ENCODE data around the gene TRRAP. TPM values are rescaled to one million over a fixed set of nuclear protein-coding genes. Genes with fewer than 3 reads are reported as not detected.

TRRAP gene
- total RNA-seq, 3 donors from 2014 or later = 24.6 to 39.0 (median 38.9) TPM

GRCh38 chr7:99021941-99022560 is 143.7 kb downstream of the TRRAP start:
- H3K27me3 ChIP-seq = no peaks in the 10 kb centered on the region
- peak in 1 of 2 donors; percentile 12 for DNase-seq (ENCODE audit: low spot score in 2 of 2)
- no peaks in the 10 kb centered on the region for H3K4me1 ChIP-seq
- peak overlapping the region; percentile 26 to 50 for H3K27ac ChIP-seq
- H3K9me3 ChIP-seq = no peaks in the 10 kb centered on the region
- intact Hi-C loops (cut with DNase I; ENCODE audit: low total_unique reads) = no loop called here
- H3K4me3 ChIP-seq = no peak overlapping the region
- TF ChIP-seq POLR2A (IDR thresholded peaks at IDR 0.05) (no peak), POLR2AphosphoS5 (IDR thresholded peaks at IDR 0.05) (no peak)
- TF ChIP-seq, protein P1, sequence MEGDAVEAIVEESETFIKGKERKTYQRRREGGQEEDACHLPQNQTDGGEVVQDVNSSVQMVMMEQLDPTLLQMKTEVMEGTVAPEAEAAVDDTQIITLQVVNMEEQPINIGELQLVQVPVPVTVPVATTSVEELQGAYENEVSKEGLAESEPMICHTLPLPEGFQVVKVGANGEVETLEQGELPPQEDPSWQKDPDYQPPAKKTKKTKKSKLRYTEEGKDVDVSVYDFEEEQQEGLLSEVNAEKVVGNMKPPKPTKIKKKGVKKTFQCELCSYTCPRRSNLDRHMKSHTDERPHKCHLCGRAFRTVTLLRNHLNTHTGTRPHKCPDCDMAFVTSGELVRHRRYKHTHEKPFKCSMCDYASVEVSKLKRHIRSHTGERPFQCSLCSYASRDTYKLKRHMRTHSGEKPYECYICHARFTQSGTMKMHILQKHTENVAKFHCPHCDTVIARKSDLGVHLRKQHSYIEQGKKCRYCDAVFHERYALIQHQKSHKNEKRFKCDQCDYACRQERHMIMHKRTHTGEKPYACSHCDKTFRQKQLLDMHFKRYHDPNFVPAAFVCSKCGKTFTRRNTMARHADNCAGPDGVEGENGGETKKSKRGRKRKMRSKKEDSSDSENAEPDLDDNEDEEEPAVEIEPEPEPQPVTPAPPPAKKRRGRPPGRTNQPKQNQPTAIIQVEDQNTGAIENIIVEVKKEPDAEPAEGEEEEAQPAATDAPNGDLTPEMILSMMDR (IDR thresholded peaks at IDR 0.05) = no peak
- no peaks in the 10 kb centered on the region for H3K36me3 ChIP-seq

DNA sequence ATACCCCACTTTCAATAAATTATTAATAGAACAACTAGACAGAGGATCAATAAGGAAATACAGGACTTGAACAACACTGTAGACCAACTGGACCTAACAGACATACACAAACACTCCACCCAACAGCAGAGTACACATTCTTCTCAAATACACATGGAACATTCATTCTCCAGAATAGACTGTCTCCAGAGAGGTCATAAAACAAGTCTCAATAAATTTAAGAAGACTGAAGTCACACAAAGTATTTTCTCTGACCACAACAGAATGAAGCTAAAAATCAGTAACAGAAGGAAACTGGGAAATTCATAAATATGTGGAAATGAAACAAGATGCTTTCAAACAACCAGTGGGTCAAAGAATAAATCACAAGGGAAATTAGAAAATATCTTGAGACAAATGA is 145.7 kb downstream of the TRRAP start:
- Histone ChIP-seq H3K4me1 (no peaks in the 10 kb centered on the region), H3K9me3 (no peaks in the 10 kb centered on the region), H3K27me3 (no peaks in the 10 kb centered on the region), H3K27ac (peak overlapping the region in 1 of 2 donors; percentile 7), H3K4me3 (no peak overlapping the region), H3K36me3 (no peaks in the 10 kb centered on the region)
- no peak for DNase-seq (ENCODE audit: low spot score in 2 of 2)
- intact Hi-C loops (cut with DNase I; ENCODE audit: low total_unique reads) = no loop called here
- TF ChIP-seq POLR2A (IDR thresholded peaks at IDR 0.05) = no peak
- TF ChIP-seq POLR2AphosphoS5 (IDR thresholded peaks at IDR 0.05) = no peak
- TF ChIP-seq, protein P1 (IDR thresholded peaks at IDR 0.05) = no peak

DNA sequence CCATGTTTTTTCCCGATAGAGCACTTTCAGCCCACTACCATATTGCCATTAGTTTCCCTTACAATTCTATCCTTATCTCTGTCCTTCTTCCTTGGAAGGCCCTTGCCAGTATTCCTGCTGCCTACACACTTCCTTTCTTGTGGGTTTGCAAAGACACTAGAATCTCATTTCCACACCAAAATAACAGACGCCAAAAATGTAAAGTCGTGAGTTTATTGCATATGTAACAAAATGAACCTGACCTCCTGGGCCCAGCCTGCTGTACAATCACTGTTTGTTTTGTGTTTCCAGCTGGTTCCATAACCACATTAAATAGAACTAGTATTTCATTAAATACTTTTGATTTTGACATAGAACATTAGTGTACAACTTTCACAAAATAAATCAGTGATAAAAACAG is 148.9 kb downstream of the TRRAP start:
- intact Hi-C loops (cut with DNase I; ENCODE audit: low total_unique reads) = no loop called here
- Histone ChIP-seq H3K36me3 (peaks cover 10% of the 10 kb centered on the region), H3K4me1 (no peaks in the 10 kb centered on the region), H3K27me3 (no peaks in the 10 kb centered on the region), H3K9me3 (peaks cover 0 to 9% of the 10 kb centered on the region in 2 donors), H3K4me3 (no peak overlapping the region), H3K27ac (no peak overlapping the region)
- TF ChIP-seq, protein P1 (IDR thresholded peaks at IDR 0.05) = no peak
- no peak for TF ChIP-seq POLR2AphosphoS5 (IDR thresholded peaks at IDR 0.05)
- TF ChIP-seq POLR2A (IDR thresholded peaks at IDR 0.05) = no peak
- no peak for DNase-seq (ENCODE audit: low spot score in 2 of 2)

GRCh38 chr7:99027841-99028240 is 149.5 kb downstream of the TRRAP start:
- H3K4me3 ChIP-seq = no peak overlapping the region
- no peaks in the 10 kb centered on the region for H3K4me1 ChIP-seq
- peaks cover 0 to 9% of the 10 kb centered on the region in 2 donors for H3K9me3 ChIP-seq
- TF ChIP-seq POLR2AphosphoS5 (IDR thresholded peaks at IDR 0.05) (no peak), POLR2A (IDR thresholded peaks at IDR 0.05) (no peak)
- TF ChIP-seq, protein P1 (IDR thresholded peaks at IDR 0.05) = no peak
- DNase-seq (ENCODE audit: low spot score in 2 of 2) = no peak
- peak overlapping the region in 1 of 2 donors; percentile 51 for H3K27ac ChIP-seq
- intact Hi-C loops (cut with DNase I; ENCODE audit: low total_unique reads) = no loop called here
- peaks cover 10% of the 10 kb centered on the region for H3K36me3 ChIP-seq
- no peaks in the 10 kb centered on the region for H3K27me3 ChIP-seq

DNA sequence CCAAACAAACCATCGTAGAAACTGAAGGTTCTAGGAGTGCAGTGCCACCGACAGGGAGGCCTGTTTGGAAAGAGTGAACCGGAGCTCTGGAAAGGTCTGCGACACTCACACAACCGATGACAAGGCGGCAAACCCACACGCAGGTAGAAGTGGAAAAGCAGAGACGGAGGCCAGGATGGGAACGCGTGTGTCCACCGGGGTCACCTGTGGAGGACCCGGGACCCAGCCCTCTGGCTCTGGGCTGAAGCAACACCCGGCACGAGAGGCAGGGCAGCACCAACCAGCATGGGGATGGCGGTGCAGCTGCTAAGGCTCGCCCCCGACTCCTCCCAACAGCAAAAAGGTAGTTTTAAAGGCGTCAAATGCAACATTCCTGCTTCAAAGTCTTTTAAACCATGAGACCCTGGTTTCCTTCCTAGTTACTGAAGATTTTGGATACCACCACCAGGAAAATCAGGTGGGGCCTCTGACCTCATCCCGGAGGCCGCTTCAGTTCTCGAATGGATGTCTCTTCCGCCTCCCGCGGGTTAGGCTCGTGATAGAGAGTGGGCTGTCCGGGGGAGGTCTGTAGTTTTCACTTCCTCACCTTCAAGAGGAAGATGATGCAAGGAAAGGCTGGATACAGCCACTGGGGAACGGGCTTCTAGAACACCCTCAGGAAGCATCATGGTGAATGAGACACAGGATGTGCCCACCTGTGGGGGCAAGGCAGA is 150.1 kb downstream of the TRRAP start:
- peak overlapping the region in 1 of 2 donors; percentile 79 for H3K27ac ChIP-seq
- DNase-seq (ENCODE audit: low spot score in 2 of 2) = no peak
- peaks cover 0 to 9% of the 10 kb centered on the region in 2 donors for H3K9me3 ChIP-seq
- no peaks in the 10 kb centered on the region for H3K27me3 ChIP-seq
- intact Hi-C loops (cut with DNase I; ENCODE audit: low total_unique reads) = no loop called here
- H3K4me1 ChIP-seq = no peaks in the 10 kb centered on the region
- H3K36me3 ChIP-seq = peaks cover 10% of the 10 kb centered on the region
- TF ChIP-seq, protein P1 (IDR thresholded peaks at IDR 0.05) = no peak
- TF ChIP-seq POLR2A (IDR thresholded peaks at IDR 0.05) (no peak), POLR2AphosphoS5 (IDR thresholded peaks at IDR 0.05) (no peak)
- no peak overlapping the region for H3K4me3 ChIP-seq
